Erythroblast (primary cell): ENCODE data around the gene TP63.

Source experiments
- GATA1 ChIP-seq: IDR thresholded peaks from 2 replicates; pipeline ENCODE4 v1.6.1; 2011; ENCODE audit warnings: low read depth, mild to moderate bottlenecking, control low read depth, low read length, moderate library complexity
- POLR2A ChIP-seq: IDR thresholded peaks from 2 replicates; pipeline ENCODE4 v1.6.1; 2011; ENCODE audit warnings: mild to moderate bottlenecking, low read length

DNA sequence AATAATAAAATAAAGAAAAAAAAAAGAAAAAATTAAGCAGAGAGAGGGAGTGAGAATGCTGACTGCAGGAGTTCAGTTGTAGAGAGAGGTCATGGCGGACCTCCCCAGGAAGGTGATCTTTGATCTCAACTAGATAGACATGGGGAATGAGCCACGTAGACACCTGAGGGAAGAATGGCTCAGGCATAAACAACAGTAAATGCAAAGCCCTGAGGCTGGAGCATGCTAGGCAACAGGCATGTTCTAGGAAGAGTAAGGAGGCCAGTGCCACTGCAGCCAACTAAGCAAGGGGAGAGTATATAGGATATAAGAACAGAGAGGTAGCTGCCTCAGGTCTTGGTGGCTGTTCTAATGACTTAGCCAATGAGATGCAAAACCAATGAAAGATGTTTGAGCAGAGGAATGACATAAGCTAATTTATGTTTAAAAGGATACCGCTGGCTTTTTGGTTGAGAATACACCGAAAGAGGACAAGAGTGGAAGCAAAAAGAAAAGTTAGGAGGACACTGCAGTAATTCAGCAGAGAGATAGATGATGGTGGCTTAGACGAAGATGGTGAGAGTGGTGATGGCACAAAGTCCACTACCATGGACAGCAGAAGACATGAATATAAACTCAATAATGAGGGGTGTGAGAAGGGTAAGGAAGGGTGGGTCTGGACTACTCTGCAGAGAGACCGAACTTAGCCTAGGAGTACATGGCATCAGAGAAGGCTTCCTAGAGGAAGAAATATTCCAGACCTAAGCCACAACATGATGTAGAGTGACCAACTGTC lies 314.9 kb downstream of the TP63 start:
- no peak for TF ChIP-seq POLR2A
- no peak for TF ChIP-seq GATA1
